Measurements from ENCODE around the gene AOPEP.

Gene AOPEP

DNA sequence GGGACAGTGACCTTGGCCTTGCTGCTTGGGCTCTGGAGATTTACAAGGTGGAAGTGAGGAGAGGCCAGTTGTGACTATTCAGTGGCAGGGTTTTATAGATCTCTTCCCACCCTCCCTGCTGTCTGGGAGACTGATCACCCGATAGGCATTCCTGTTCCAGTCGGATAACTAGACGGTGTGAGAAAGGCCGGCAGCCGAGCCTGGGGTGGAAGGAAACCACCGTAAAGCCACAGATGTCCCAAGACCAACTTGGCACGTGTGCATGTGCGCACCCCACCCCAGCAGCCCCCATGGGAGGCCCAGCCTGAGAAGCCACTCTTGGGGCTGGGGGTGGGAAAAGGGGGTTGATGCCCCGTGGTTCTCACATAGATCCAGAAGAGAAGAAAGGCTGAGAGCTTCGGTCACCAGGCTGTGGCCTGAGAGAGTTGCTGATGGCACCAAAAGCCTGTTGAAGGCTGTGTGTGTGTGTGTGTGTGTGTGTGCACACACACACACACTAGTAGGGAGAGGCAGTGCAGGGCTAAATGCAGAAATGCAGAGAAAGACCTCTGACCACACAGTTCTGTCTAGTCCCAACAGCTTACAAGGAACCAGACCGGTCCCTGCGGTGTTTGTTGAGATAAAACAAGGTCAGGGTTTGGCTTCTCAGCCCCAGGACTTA lies 365.2 kb downstream of the AOPEP start:
- FAIRE-seq (peak; percentile 88), DNase-seq (ENCODE audit: low spot score) (peak; percentile 89)

DNA sequence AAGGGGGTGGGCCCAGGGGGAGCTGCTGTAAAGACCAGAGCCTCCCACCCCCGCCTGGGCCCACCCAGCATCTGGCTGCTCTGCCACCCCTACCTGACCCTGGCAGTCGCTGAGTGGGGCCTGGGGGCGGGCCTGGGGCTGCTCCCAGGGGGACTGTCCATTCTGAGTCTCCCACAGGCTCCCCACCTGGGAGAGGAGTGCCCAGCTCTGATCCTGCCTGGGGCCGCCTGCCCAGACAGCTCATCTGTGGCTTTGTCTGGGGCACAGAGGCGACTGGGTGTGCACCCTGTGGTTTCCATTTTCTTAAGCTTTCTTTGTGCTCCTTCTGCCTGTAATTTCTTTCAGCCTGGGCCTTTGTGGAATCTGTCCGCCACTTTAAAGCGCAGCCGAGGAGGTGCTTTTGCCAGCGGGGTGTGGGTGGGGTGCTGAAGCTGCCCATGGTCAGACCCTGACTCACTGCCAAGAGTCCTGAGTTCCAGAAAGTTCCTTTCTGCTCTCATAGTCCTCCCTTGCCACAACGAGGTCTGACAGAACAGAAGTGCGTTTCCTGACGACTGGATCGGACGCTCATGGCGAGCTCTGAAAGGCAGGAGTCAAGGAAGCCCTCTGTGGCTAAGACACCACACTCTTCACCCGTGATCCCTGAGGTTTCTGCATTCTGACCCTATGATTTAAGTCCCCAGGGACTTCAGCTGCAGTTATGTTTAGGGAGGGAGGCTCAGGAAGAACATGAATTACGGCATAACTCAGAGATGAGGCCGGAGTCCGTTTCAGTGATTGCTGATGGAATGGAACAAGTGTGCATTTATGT lies 366.0 kb downstream of the AOPEP start:
- DNase-seq (ENCODE audit: low spot score) = peak; percentile 92
- peak; percentile 90 for FAIRE-seq

DNA sequence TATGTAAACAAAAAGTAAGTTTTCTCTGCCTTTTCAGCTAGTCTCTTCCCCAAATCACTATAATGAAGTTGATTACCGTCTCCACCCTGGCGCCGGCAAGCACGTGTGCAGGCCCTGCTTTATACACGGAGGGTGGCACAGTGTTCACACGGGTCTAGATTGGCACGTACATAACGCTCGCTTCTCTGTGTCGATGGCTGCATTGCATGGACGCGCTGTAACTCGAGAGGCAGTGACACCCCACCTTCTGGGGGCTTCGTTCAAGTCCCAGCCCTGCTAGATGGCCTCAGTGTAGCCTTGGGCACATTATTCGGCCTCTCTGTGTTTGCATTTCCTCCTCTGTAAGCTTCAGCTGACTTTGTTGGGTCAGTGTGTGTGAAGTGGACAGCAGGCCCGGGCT lies 367.1 kb downstream of the AOPEP start:
- FAIRE-seq (no peak), DNase-seq (ENCODE audit: low spot score) (no peak)

DNA sequence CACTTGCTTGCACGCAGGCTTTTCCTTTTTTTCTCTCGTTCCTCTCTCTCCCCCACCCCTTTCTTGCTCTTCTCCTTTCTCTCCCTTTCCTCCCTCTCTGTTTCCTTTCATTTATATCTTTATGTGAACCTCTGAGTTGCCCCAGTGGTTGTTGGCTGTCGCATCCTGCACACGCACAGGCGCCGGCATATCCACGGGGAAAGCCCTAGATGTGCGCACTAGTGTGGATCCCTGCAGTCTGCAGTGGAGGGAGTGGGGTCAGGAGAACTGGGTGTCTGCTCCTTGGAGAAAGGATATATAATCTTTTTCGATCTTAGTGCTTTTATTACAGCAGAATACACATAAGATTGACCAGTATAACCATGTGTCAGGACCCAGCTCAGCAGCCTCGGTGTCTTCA lies 367.5 kb downstream of the AOPEP start:
- DNase-seq (ENCODE audit: low spot score) (no peak), FAIRE-seq (no peak)

DNA sequence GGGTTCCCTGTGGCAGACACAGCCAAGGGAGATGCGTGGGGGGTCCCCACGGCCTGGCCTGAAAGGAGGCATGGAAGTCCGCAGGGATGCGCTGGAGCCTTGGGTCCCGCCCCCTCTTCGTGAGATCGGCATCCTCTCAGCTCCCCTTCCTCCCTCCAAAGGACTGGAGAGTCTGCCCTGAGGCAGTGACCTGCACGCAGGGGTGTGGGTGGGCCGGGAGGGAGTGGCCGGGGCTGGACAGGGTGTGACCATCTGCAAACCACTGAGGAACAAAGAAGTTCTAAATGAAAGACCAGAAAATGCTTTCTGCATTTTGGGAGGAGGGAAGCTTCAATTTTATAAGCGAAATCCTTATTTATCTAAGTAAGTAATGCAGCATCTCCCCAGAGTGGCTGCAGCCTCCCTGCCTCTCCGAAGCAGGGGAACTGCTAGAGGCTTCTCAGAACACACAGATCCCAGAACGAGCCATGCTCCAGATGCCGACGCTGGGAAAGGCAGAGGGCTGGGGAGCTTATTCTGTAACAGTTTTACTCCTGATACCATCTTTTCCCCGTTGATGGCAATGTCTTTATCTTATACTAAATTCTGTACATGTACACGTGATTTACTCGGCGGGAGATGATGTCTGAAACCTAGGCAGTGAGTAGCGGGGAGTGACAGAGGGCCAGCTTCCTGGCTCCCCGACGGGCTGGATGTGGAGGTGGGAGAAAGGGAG lies 369.3 kb downstream of the AOPEP start:
- no peak for FAIRE-seq
- no peak for DNase-seq (ENCODE audit: low spot score)

DNA sequence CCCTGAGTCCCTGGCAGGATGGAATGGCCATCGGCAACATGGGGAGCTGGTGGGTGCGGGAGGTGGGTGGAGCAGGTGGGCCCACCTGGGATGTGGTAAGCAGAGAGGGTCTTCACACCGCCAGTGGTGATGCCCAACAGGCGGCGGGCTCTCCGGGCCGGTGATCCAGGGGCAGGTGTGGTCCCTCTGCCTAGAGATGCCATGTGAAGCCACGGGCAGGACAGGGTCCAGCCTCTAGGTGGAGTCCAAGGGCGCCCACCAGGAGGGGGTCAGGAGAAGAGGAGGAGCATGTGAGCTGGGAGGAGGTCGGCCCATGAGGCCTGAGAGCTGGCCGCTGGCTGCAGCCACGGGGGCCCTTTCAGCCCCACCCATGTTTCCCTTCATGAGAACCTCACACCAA lies 369.9 kb downstream of the AOPEP start:
- FAIRE-seq = no peak
- no peak for DNase-seq (ENCODE audit: low spot score)

DNA sequence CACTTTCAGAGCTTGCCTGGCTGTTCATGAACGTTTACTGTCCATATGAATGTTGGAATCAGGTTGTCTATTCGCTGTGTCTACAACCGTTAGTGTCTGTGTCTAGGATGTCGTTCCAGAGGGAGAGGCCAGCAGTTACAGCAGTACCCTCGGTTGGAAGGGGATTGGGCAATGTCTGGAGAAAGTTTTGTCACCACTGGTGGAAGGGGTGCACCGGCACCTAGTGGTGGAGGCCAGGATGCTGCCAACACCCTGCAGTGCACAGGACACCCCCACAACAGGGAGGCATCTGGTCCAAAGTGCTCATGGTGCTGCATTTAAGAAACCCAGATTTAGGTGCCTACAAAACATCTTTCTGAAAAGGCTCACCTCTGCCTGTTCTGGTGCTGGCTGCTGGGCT lies 370.3 kb downstream of the AOPEP start:
- FAIRE-seq = no peak
- no peak for DNase-seq (ENCODE audit: low spot score)

DNA sequence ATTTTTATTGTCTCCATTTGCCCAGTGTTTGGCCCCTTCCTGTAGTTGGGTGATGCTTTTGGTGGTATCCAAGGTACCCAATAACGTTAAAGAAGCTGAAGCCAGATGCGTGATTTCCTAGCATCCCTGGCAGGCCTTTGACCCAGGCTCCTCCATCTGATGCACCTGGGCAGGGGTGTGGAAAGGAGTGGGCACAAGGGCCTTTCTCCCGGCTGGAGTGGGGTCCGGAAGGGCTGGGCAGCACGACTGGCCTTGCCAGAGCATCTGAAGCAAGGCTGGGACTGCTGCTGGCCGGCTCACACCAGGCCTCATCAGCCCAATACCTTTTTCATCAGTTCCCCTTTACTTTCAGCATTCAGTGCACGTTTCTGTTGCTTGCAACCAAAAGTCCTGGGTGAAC lies 370.8 kb downstream of the AOPEP start:
- FAIRE-seq = no peak
- no peak for DNase-seq (ENCODE audit: low spot score)

DNA sequence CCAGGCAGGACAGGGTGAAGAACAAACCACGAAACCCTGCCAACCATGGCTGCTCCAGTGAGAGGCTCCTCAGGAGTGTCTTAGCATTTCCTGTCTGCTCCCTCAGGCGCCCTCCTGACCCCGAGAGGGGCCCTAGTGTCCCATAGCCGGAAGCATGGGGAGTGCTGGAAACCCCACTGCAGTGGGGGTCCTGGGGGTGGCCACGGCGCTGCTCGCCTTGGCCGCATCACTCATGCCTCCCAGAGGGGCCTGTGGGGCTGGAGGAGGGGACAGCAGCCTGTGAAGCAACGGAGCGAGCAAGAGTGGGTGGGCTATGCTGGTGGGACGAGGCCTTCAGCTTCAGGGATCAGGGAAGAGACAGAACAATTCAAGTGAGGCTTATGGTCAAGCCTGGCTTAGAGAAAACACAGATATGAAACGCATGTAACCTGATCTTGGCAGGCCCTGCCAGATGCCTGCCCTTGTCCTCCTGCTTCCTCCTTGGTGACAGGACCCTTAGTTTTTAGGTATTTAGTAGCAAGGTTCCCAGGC lies 372.0 kb downstream of the AOPEP start:
- FAIRE-seq = no peak
- no peak for DNase-seq (ENCODE audit: low spot score)

DNA sequence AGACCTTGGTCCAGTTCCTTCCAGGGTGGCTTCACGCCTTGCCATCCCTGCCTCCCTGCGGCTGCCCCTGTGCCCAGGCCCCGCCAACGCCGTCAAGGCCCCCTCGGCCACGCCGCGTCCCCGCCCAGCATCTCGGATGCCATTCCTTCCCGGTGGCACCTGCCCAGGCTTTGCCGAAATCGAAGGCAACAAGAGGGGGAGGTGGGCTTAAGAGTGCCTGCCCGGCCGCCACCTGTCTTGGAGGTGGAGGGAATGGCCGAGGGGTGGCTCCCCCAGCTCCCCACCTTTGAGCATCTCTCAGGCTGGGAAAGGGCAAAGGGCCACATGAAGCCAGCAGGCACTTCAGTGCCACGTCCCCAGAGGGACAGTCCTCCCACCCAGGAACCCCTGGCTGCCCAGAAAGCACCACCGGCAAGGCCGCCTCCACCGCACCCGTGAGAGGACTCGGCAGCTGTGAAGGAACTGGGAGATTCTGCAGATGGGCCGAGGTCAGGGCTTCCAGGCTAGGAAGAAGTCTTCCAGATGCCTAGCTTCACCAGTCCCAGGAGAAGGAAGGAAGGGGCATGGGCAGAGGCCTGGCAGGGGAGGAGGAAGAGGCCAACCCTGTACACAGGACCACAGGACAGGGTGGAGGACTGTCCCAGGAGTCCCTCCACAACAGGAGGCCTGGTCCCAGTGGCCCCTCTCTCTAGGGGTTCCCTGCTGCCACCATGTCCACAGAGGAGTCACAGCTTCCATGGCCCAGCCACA lies 373.0 kb downstream of the AOPEP start:
- DNase-seq (ENCODE audit: low spot score) (no peak), FAIRE-seq (no peak)

DNA sequence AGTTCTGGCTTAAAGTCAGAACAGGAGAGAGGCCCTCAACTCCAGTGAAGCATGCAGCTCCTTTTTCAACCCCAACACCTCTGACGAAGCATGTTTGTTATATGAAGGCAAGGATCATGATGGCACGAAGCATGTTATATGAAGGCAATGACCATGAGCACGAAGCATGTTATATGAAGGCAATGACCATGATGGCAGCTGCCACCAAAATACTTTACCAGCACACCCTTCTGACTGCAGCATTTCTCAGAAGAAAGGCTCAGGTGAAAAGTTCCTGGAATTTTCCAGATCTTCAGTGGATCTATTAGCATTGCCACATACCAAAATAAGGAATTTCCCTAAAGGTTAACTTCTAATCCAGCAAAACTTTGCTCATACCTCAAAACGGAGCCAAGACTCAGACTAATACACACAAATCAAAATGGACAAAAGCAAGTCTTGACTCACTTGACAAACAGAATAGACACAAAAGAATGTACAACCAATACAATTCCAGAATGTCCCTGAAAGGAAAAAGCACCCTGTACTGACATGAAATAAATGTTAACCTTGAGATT lies 373.6 kb downstream of the AOPEP start:
- no peak for FAIRE-seq
- peak; percentile 36 for DNase-seq (ENCODE audit: low spot score)

DNA sequence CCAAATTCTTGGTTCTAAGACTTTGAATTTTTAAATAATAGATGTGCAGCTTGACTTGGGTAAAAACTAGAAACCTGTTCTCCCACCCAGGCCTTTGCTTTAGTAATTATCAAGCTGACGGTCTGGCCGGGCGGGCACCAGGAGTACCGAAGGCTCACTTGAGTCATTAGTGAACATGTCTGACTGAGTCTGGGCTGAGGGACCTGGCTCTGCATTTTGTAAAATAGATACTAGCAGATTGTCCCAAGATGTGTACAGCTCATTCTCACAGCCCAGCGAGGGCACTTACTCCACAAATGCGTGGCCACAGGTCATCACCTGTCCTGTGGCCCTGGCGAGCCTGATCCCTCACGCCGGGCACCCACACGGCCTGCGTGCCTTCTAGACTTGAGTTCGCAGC lies 374.8 kb downstream of the AOPEP start:
- FAIRE-seq (no peak), DNase-seq (ENCODE audit: low spot score) (no peak)

DNA sequence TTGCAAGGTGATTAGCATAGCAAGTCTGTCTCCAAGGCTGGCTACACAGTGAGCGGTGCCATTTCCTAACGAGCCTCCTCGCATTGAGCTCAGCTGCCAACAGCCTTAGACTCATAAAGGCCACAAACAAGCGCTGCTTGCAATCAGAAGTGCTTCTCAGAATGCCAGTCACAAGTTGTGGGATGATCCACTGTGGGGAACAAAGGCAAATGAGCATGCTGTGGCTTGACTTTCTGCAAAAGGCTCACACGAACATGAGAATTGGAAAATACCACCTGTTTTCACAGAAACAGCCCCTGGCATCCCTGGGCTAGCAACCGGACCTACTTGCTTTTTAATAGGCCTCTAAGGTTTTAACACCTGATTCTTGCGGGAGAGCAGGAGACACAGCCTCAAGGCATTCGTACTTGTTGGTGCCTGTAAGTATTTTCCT lies 375.5 kb downstream of the AOPEP start:
- DNase-seq (ENCODE audit: low spot score) (no peak), FAIRE-seq (no peak)

DNA sequence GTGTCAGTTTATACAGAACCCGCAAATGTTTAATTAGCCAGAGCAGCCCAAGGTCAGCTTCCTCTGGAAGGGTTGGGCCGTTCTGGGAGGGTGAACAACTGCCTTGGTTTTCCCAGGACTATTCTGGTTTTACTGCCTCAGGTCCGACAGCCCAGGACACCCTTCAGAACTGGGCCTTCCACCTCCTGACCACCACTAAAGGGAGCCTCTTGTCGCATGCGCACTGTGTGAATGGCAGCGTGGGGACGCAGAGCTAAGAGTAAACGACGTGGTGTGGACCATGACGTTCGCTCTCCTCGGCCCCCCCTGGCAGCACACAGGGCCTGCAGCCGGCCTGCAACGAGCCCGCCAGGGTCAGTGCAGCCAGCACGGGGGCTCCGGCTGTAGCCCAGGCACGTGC lies 376.1 kb downstream of the AOPEP start:
- DNase-seq (ENCODE audit: low spot score) = no peak
- FAIRE-seq = no peak

DNA sequence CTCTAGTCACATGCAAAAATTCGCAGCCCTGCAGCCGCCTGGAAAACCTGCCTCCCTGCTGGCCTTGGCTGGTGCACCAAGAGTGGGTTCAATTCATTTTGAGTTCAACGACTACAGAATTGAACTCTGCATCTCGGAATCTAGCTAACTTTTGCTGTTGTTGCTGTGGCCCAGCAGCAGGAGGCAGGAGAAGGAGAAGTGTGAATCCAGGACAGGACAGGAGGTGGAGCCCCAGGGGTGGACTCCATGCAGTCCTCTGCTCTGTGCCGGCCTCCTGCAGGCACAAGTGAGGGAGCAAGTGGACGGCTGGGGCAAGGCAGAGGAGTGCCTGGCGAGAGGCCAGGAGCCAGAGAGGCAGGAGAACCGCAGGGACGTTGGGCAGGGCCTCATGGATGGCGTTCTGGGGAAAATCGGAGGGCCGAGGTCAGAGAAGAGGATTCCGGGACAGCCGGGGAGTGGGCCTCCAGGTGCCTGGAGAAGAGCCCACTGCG lies 376.8 kb downstream of the AOPEP start:
- DNase-seq (ENCODE audit: low spot score) (no peak), FAIRE-seq (no peak)

DNA sequence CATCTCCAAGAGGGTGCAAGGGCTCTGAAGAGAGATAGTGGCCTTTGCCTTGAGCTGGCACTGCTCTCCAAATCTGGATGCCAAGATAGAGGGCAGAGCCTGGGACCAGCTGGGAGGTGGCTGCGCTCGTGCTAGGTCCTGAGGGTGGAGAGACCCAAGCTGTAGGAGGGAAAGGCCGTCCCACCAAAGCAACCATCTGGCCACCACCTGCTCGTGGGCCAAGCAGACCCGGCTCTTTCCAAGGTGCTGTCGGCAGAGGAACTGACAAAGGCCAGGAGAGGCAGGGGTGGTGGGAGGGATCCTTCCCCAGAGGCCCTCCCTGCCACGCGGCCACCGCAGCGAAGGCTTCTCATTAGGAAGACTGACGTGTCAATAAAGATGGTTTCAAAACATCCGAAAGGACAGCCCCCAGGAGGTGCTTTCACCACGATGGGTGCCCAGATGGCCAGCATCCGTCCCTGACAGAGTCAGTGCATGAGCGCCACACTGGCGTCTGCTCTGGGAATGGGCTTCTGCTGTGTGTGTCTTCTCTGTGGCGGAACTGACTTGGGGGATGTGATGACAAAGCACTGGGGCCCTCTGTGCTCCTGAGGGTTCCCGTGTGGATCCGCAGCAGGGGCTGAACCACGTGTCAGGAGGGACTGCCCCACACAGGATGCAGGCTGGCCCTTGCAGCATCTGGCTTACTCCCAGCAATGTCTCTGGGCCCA lies 377.5 kb downstream of the AOPEP start:
- DNase-seq (ENCODE audit: low spot score) (no peak), FAIRE-seq (no peak)

DNA sequence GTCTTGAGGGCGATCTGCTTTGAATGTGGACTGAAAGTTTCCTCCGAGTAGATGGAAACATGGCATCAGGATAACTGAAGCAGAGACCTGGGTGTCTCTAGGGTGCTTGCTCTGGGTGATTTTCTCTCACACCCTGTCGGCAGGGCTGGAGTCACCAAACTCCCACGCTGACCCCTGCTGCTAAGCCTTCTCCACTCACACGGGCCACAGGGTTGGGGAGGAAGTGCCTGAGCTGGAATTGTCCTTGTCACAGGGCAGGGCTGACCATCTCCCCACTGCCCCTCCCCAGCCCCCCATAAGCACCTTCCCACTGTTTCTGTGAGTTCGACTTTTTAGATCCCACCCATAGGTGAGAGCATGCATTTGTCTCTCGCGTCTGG lies 378.1 kb downstream of the AOPEP start:
- DNase-seq (ENCODE audit: low spot score) = no peak
- no peak for FAIRE-seq

DNA sequence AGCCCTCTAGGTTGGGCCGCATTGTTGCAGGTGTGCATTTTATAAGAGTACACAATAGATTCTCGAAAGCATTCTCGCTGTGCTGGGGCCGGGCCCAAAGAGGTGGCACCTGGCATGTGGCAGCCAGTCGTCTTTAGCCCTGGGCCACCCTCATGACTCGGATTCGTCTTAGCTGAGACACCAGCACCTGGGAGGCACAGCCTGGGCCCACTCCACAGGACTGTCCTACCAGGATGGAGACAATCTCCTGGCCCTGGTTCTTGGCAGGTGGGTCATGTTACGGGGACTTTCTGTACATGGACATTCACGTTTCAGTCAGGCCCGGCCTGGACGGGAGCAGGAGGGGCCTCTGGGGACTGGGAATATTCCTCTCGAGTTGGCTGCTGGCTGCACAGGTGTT lies 378.5 kb downstream of the AOPEP start:
- FAIRE-seq (no peak), DNase-seq (ENCODE audit: low spot score) (no peak)

DNA sequence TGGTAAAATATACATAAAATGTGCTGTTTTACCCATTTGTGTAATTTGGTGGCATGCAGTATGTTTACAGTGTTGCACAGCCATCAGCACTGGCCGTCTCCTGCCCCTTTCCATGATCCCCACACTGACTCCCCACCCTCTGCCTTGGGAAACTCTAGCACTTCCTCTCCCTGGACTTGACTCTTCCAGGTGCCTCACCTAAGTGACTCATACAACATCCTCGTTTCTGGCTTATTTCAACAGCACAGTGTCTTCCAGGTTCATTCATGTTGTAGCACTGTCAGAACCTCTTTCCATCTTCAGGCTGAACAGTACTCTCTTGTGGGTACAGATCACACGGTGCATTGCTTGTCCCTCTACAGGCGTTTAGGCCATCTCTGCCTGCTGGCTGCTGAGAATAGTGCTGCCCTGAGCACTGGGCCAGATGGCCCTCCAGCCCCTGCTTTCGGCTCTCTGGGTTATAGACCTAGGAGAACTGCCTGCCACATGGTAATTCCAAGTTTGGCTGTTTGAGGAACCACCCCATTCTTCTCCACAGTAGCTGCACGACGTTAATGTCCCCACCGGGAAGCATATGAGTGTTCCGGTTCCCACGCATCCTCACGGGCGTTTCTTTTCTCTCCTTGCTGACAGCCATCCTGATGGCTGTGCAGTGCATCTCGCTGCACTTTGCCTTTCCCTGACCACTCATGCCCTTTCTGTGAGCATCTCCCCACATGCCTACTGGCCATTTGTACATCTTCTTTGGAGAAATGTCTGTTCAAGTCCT lies 379.2 kb downstream of the AOPEP start:
- no peak for DNase-seq (ENCODE audit: low spot score)
- FAIRE-seq = no peak
